K562 (cell line): ENCODE data around the gene CSNK1A1. TPM values are rescaled to one million over a fixed set of nuclear protein-coding genes. Genes with fewer than 3 reads are reported as not detected.

Source experiments
- ATAC-seq: fragments of 200-7000 bp; cut with Tn5 transposase; 3 replicates; pipeline ENCODE4 v1.9.1; 2020; ENCODE audit warnings: moderate library complexity
- Bru-seq: library from RNA; stranded (reverse); fragments of 400-500 nt; gene quantifications from one replicate; lab custom pipeline; 2021; lab: Mats Ljungman, UMichigan
- BruChase-seq, 2 experiments: library from RNA; stranded (reverse); fragments of 400-500 nt; gene quantifications; one replicate each; lab custom pipeline; 2021; lab: Mats Ljungman, UMichigan
- BruUV-seq: library from RNA; stranded (reverse); fragments of 400-500 nt; replicated peaks from 2 replicates; lab custom pipeline; 2021; lab: Mats Ljungman, UMichigan
- CTCF ChIA-PET: fragments of 300-600 bp; formaldehyde crosslinking; extraction: SDS; loops from one replicate; lab custom pipeline; 2021; ENCODE audit warnings: low intra/inter-chr PET ratio; lab: Yijun Ruan, JAX
- POLR2A ChIA-PET: fragments of 300-600, 350-650 bp; sonication (Branson Sonifier 250); formaldehyde crosslinking; extraction: SDS; loops from one replicate; lab custom pipeline; 2021; ENCODE audit warnings: antibody characterized with exemption, inconsistent platforms; lab: Yijun Ruan, JAX
- DNase-seq, 4 experiments: peaks; one replicate each; pipeline versions ENCODE4 v3.0.0 to v3.0.0-alpha.2; 2011 to 2018; ENCODE audit warnings: low spot score in 3 of 4, mixed read lengths in 3 of 4; ENCODE audit errors: extremely low read depth in 1 of 4
- FAIRE-seq: peaks from 2 replicates; lab custom pipeline; 2011; peaks lifted over from hg19 to GRCh38; lab: Jason Lieb, UNC
- H2AFZ ChIP-seq: 2 replicates; pipeline ENCODE4 v1.6.0; 2011; ENCODE audit warnings: low read depth, low read length, control low read depth, inconsistent platforms
- H3K27ac ChIP-seq: fragments of 200-600 bp; 3 replicates; pipeline ENCODE4 v1.8.0; 2011; ENCODE audit warnings: low read depth, mild to moderate bottlenecking, control low read depth, inconsistent platforms, low read length, moderate library complexity, mixed read lengths; ENCODE audit errors: extremely low read depth
- H3K27me3 ChIP-seq, 2 experiments: fragments of 300-600 bp in 1 of 2; 2 replicates in 1 of 2; 3 replicates in 1 of 2; pipeline versions ENCODE4 v1.6.0 to v1.8.0; 2011; ENCODE audit warnings: inconsistent platforms in 2 of 2, low read length in 2 of 2, mild to moderate bottlenecking in 1 of 2, mixed read lengths in 1 of 2, moderate library complexity in 1 of 2; ENCODE audit not compliant: control insufficient read depth in 2 of 2, insufficient read depth in 2 of 2
- H3K36me3 ChIP-seq: fragments of 300-600 bp; 3 replicates; pipeline ENCODE4 v1.8.0; 2011; ENCODE audit warnings: mild to moderate bottlenecking, low read length, inconsistent platforms; ENCODE audit not compliant: control insufficient read depth, insufficient read depth
- H3K4me1 ChIP-seq, 2 experiments: fragments of 200-600 bp in 1 of 2; replicated peaks in 1 of 2; 2 replicates in 1 of 2; 3 replicates in 1 of 2; pipeline versions ENCODE4 v1.5.1 to v1.8.0; 2011; ENCODE audit warnings: inconsistent platforms in 2 of 2, low read length in 2 of 2, mild to moderate bottlenecking in 1 of 2, mixed read lengths in 1 of 2, moderate library complexity in 1 of 2; ENCODE audit not compliant: control insufficient read depth in 2 of 2, insufficient read depth in 2 of 2
- H3K4me2 ChIP-seq: 2 replicates; pipeline ENCODE4 v1.6.1; 2011; ENCODE audit warnings: low read length, control low read depth, inconsistent platforms, mixed read lengths; ENCODE audit not compliant: insufficient read depth
- H3K4me3 ChIP-seq: fragments of 200-600 bp; sonication (generic), shearing (Covaris generic); 2 replicates; pipeline ENCODE4 v1.5.1; 2016; ENCODE audit warnings: control low read depth, inconsistent platforms
- H3K79me2 ChIP-seq: fragments of 200-600 bp; 3 replicates; pipeline ENCODE4 v1.8.0; 2011; ENCODE audit warnings: low read length, inconsistent platforms; ENCODE audit not compliant: control insufficient read depth, insufficient read depth
- H3K9ac ChIP-seq, 2 experiments: 2 replicates each; pipeline versions ENCODE4 v1.6.0 to v1.6.1; 2011; ENCODE audit warnings: low read depth in 2 of 2, low read length in 2 of 2, control low read depth in 1 of 2, inconsistent platforms in 1 of 2, mild to moderate bottlenecking in 1 of 2, mixed read lengths in 1 of 2; ENCODE audit not compliant: insufficient read depth in 1 of 2
- H3K9me1 ChIP-seq: one replicate; pipeline ENCODE4 v1.6.0; 2011; ENCODE audit warnings: inconsistent platforms, mild to moderate bottlenecking, low read length, moderate library complexity; ENCODE audit not compliant: control insufficient read depth, insufficient read depth
- H3K9me3 ChIP-seq: replicated peaks from 2 replicates; pipeline ENCODE4 v1.5.1; 2011; ENCODE audit warnings: low read depth, low read length, inconsistent platforms; ENCODE audit not compliant: control insufficient read depth, insufficient read depth
- H4K20me1 ChIP-seq: replicated peaks from 2 replicates; pipeline ENCODE4 v1.6.1; 2011; ENCODE audit warnings: low read length, inconsistent platforms, mixed read lengths; ENCODE audit not compliant: control insufficient read depth, insufficient read depth
- BMI1 ChIP-seq: fragments of 150-350 bp; IDR thresholded peaks from 2 replicates; pipeline ENCODE4 v1.6.1; 2014; ENCODE audit warnings: low read length
- FOXP1 ChIP-seq: sonication (generic); formaldehyde crosslinking; IDR thresholded peaks from 2 replicates; pipeline ENCODE4 v1.8.0; 2022; ENCODE audit warnings: mild to moderate bottlenecking, missing genetic modification reagents
- HNRNPLL ChIP-seq: fragments of 200-400 bp; formaldehyde crosslinking; IDR thresholded peaks from 2 replicates; pipeline ENCODE4 v1.6.1; 2017; ENCODE audit warnings: low read length, low read depth, mild to moderate bottlenecking; ENCODE audit not compliant: poor library complexity, severe bottlenecking
- KHSRP ChIP-seq: fragments of 450-650 bp; IDR thresholded peaks from 2 replicates; pipeline ENCODE4 v1.6.1; 2017
- MAFF ChIP-seq: IDR thresholded peaks from 2 replicates; pipeline ENCODE4 v1.6.1; 2012; ENCODE audit warnings: low read length, improper control_type of control experiment
- MEF2A ChIP-seq: IDR thresholded peaks from 2 replicates; pipeline ENCODE4 v1.6.1; 2011; ENCODE audit warnings: low read depth, mild to moderate bottlenecking, low read length, moderate library complexity; ENCODE audit not compliant: control insufficient read depth
- TAL1 ChIP-seq: fragments of 450-650 bp; IDR thresholded peaks from 2 replicates; pipeline ENCODE4 v1.6.1; 2016; ENCODE audit warnings: mild to moderate bottlenecking
- VEZF1 ChIP-seq: fragments of 200-800 bp; sonication (Bioruptor generic); IDR thresholded peaks from 2 replicates; pipeline ENCODE4 v1.6.1; 2017; ENCODE audit warnings: missing genetic modification characterization, missing compliant biosample characterization
- ZFX ChIP-seq: sonication (generic); formaldehyde crosslinking; IDR thresholded peaks from 2 replicates; pipeline ENCODE4 v1.8.0; 2022; ENCODE audit warnings: mild to moderate bottlenecking, missing genetic modification reagents, moderate library complexity
- ZNF212 ChIP-seq: fragments of 450-650 bp; formaldehyde crosslinking; IDR thresholded peaks from 2 replicates; pipeline ENCODE4 v1.4.0; 2020; ENCODE audit warnings: mild to moderate bottlenecking
- ZNF3 ChIP-seq: fragments of 250-450 bp; sonication (Bioruptor Pico); IDR thresholded peaks from 2 replicates; pipeline ENCODE4 v1.5.0; 2021; ENCODE audit warnings: mild to moderate bottlenecking, moderate library complexity
- ZNF316 ChIP-seq: fragments of 450-650 bp; IDR thresholded peaks from 2 replicates; pipeline ENCODE4 v1.6.1; 2016
- WGBS: fragments of 100-300 bp; shearing (Covaris generic); methylation state at CpG from one replicate; pipeline ENCODE4 v1.1.6; 2016; ENCODE audit warnings: low coverage, mixed read lengths; ENCODE audit not compliant: insufficient coverage; ENCODE audit errors: missing lambda C conversion rate; 5-methylcytosine and 5-hydroxymethylcytosine counted together
- in situ Hi-C: fragments of 300-500 bp; cut with MboI; formaldehyde crosslinking; loops from 4 replicates; pipeline ENCODE4 v1.15.0; 2018; ENCODE audit warnings: inconsistent platforms, mixed read lengths
- intact Hi-C: fragments of 100-400 bp; cut with micrococcal nuclease; formaldehyde crosslinking; loops from 2 replicates; pipeline ENCODE4 v1.14.2; 2022
- long read RNA-seq, 3 experiments: library from polyadenylated mRNA in 2 of 3; library from RNA in 1 of 3; unstranded in 2 of 3; stranded (forward) in 1 of 3; transcript quantifications; one replicate each; pipeline ENCODE4 v2.0.0, GENCODE V29; 2019 to 2022
- polyA minus RNA-seq, 3 experiments: library from RNA; depleted of rRNA, polyadenylated mRNA; stranded (reverse); fragments of >200 nt; gene quantifications; 2 replicates each; pipeline ENCODE4 v1.2.3, GENCODE V29; 2011
- polyA plus RNA-seq, 8 experiments: library from polyadenylated mRNA; depleted of rRNA in 4 of 8; stranded (reverse) in 5 of 8; unstranded in 3 of 8; fragments of >200 nt; fragmentation: Nextera tagmentation in 2 of 8; fragmentation: Illumina TruSeq in 1 of 8; extraction: Ambion mirVana in 2 of 8; extraction: Trizol in 1 of 8; gene quantifications; 2 replicates each; pipeline versions ENCODE4 v1.2.1 to v1.2.3, GENCODE V29; 2011 to 2014; ENCODE audit warnings: inconsistent platforms in 1 of 8, missing spikeins in 1 of 8
- total RNA-seq, 7 experiments: library from RNA; depleted of rRNA in 6 of 7; stranded (reverse); fragments of >200 nt in 6 of 7; fragmentation: Illumina TruSeq in 2 of 7; extraction: Trizol in 2 of 7; gene quantifications; 2 replicates each; pipeline versions ENCODE4 v1.2.1 to v1.2.3, GENCODE V29; 2011 to 2021; ENCODE audit warnings: low replicate concordance in 1 of 7

Gene CSNK1A1
- 130 and 191 TPM in 2 replicates for total RNA-seq (2011; cell fraction: chromatin; rRNA removed; ENCODE audit: low replicate concordance)
- total RNA-seq (2011; cell fraction: nucleolus; rRNA removed) = 70.5 and 71.3 TPM in 2 replicates
- 97.4 and 136 TPM in 2 replicates for total RNA-seq (2011; cell fraction: nucleoplasm; rRNA removed)
- 196 TPM in 2 replicates for total RNA-seq (2014; rRNA removed)
- total RNA-seq (2014; rRNA removed; fragmentation: Illumina TruSeq; extraction: Trizol) = 192 and 220 TPM in 2 replicates
- 141 and 154 TPM in 2 replicates for total RNA-seq (2015; rRNA removed; fragmentation: Illumina TruSeq; extraction: Trizol)
- 186 and 196 TPM in 2 replicates for total RNA-seq (2021)
- polyA plus RNA-seq (2011; rRNA removed) = 138 and 185 TPM in 2 replicates
- polyA plus RNA-seq (2011; cell fraction: cytosol; rRNA removed) = 64.6 and 80.0 TPM in 2 replicates
- polyA plus RNA-seq (2011; cell fraction: nucleus; rRNA removed) = 60.4 and 64.4 TPM in 2 replicates
- 86.1 and 129 TPM in 2 replicates for polyA plus RNA-seq (2012)
- 120 and 133 TPM in 2 replicates for polyA plus RNA-seq (2014; fragmentation: Illumina TruSeq; extraction: Trizol)
- 10 to 100 TPM; 49.1 to 63.3 TPM for polyA plus RNA-seq (2014; fragmentation: Nextera tagmentation; extraction: Ambion mirVana)
- 116 and 117 TPM in 2 replicates for polyA plus RNA-seq (2014; rRNA removed)
- polyA minus RNA-seq (2011; rRNA and poly(A)+ RNA removed) = 262 and 295 TPM in 2 replicates
- polyA minus RNA-seq (2011; cell fraction: cytosol; rRNA and poly(A)+ RNA removed) = 105 and 106 TPM in 2 replicates
- polyA minus RNA-seq (2011; cell fraction: nucleus; rRNA and poly(A)+ RNA removed) = 88.7 and 149 TPM in 2 replicates
- Bru-seq, nascent RNA = percentile 95 among the genes with signal in this experiment
- BruChase-seq, experiment 1, labeled RNA remaining after a 2-hour chase = percentile 96 among the genes with signal in this experiment
- percentile 94 among the genes with signal in this experiment for BruChase-seq, experiment 2, labeled RNA remaining after a 6-hour chase
- long read RNA-seq, experiment 1, full-length matches to known transcripts = 593 of 733 reads
- long read RNA-seq, experiment 1, partial matches to known transcripts = 58 of 733 reads
- long read RNA-seq, experiment 1, other reads (novel, unspliced or antisense) = 82 of 733 reads
- long read RNA-seq, experiment 2, full-length matches to known transcripts = 67 of 137 reads
- long read RNA-seq, experiment 2, partial matches to known transcripts = 3 of 137 reads
- long read RNA-seq, experiment 2, other reads (novel, unspliced or antisense) = 67 of 137 reads
- long read RNA-seq, experiment 3, full-length matches to known transcripts = 71 of 190 reads
- long read RNA-seq, experiment 3, partial matches to known transcripts = 90 of 190 reads
- long read RNA-seq, experiment 3, other reads (novel, unspliced or antisense) = 29 of 190 reads

GRCh38 chr5:149551227-149552037, at the start of gene CSNK1A1:
Gene CSNK1A1, minus strand, starts transcription at chr5:149551439. Its CDS starts 475 bp downstream, at chr5:149550964.
- Histone ChIP-seq H3K9ac (peak within 1 kb of the TSS; percentile 98 to 100), H3K27ac (peak within 1 kb of the TSS; percentile 82), H3K9me3 (no peaks in the 10 kb centered on the region), H4K20me1 (peaks cover 13% of the 10 kb centered on the region; the same call in 1 of the 2 replicates), H3K27me3 (no peaks in the 10 kb centered on the region), H3K4me1 (peaks cover 4 to 10% of the 10 kb centered on the region in 2 experiments; a peak in 4 of 5 replicates), H3K36me3 (peaks cover 41% of the 10 kb centered on the region), H3K9me1 (no peaks in the 10 kb centered on the region), H3K4me3 (peak within 1 kb of the TSS; percentile 97), H2AFZ (peak within 1 kb of the TSS; percentile 81), H3K4me2 (peak within 1 kb of the TSS; percentile 94), H3K79me2 (peaks cover 58% of the 10 kb centered on the region)
- ATAC-seq (peak; percentile 91), FAIRE-seq (peak; percentile 88), DNase-seq (peak; percentile 99 to 100 (median 99))
- TSS peak; percentile 94 for BruUV-seq
- CTCF ChIA-PET = interaction anchor here (0.8 to 2.3 kb wide), 3 partner anchors 68 to 110 kb away, joined by 3 to 19 read pairs (median 4); no protein-coding TSS in a partner anchor
- POLR2A ChIA-PET = interaction anchor here (0.7 to 3.3 kb wide), 23 partner anchors 10 to 746 kb away, joined by 3 to 14 read pairs (median 4); partner anchors contain the start of gene GRPEL2
- in situ Hi-C loops (loop anchor here (5.0 to 25.0 kb wide), 3 partner anchors 109 to 414 kb away; partner anchors contain the start of gene ABLIM3), intact Hi-C loops (loop anchor here (1.0 kb wide), 1 partner anchor 102 kb away; no protein-coding TSS in a partner anchor)
- under 1% methylated on average over 67 of the region's 67 CpGs for WGBS
- TF ChIP-seq MEF2A = no peak
- TF ChIP-seq ZNF316 = peak; percentile 65
- peak; percentile 78 for TF ChIP-seq HNRNPLL
- TF ChIP-seq BMI1 = no peak
- TF ChIP-seq FOXP1 (CRISPR knock-in tag) = peak; percentile 80; the same call in 1 of the 2 replicates
- TF ChIP-seq TAL1 = no peak
- TF ChIP-seq ZFX (CRISPR knock-in tag) = peak; percentile 95
- TF ChIP-seq ZNF212 (CRISPR knock-in tag) = no peak
- TF ChIP-seq VEZF1 (CRISPR knock-in tag) = peak; percentile 77
- TF ChIP-seq MAFF = no peak
- TF ChIP-seq ZNF3 (CRISPR knock-in tag) = no peak
- TF ChIP-seq KHSRP = no peak
